Inflammatory macrophage (primary cell): ENCODE data around the gene KLHL34.

Experiments
- DNase-seq, 2 donors: peaks; one replicate each; pipeline ENCODE4 v3.0.0-alpha.2; 2020 to 2022

The KLHL34 gene

GRCh38 chrX:21655901-21656586, 2.1 kb downstream of the KLHL34 start:
- DNase-seq, result no peak

GRCh38 chrX:21645886-21646285, 12.2 kb downstream of the KLHL34 start:
- DNase-seq, result no peak

- no peak for DNase-seq
Observed at GRCh38 chrX:21645431-21645830, 12.7 kb downstream of the KLHL34 start.

GRCh38 chrX:21639775-21640174, 18.4 kb downstream of the KLHL34 start:
- no peak for DNase-seq

GRCh38 chrX:21638311-21638710, 19.8 kb downstream of the KLHL34 start:
- no peak for DNase-seq

GRCh38 chrX:21632027-21632426, 26.1 kb downstream of the KLHL34 start:
- no peak for DNase-seq

- DNase-seq, result no peak
Observed at GRCh38 chrX:21623778-21624501, 34.2 kb downstream of the KLHL34 start.

GRCh38 chrX:21620234-21620633, 37.9 kb downstream of the KLHL34 start:
- no peak for DNase-seq

GRCh38 chrX:21616386-21616785, 41.7 kb downstream of the KLHL34 start:
- no peak for DNase-seq

GRCh38 chrX:21612154-21612553, 46.0 kb downstream of the KLHL34 start:
- DNase-seq, result no peak

- DNase-seq, result no peak
Observed at GRCh38 chrX:21610168-21610567, 48.0 kb downstream of the KLHL34 start.

GRCh38 chrX:21606002-21606401, 52.1 kb downstream of the KLHL34 start:
- DNase-seq, result no peak
